Stromal cell of bone marrow (primary cell): Measurements from ENCODE around the gene DNAJC1.
"Not testable (repeated sequence)": the region's sequence is repeated elsewhere in the genome, so short reads cannot be mapped to it uniquely, and the experiment has no call there.

ENCODE experiments used
- DNase-seq: peaks from one replicate; pipeline ENCODE4 v3.0.0-alpha.2; 2012; ENCODE audit warnings: low read depth

Gene DNAJC1

GRCh38 chr10:21904930-21905329, 98.6 kb downstream of the DNAJC1 start:
- DNase-seq, result no peak

DNA sequence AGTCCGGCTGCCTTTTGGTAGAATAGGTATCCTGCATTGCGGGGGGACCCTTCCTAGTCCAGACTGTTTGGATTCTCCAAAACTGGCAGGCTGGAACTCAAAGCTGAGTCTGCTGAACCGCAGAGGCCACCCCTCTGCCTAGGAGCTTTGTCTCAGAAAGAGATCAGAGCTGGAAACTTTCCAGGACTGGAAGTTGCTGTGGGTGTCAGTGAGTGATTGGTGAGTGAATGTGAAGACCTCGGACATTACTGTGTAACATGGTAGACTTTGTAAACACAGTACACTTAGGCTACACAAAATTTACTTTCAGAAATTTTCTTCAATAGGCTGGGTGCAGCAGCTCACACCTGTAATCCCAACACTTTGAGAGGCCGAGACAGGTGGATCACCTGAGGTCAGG, 103.8 kb downstream of the DNAJC1 start:
- no peak for DNase-seq

- DNase-seq, result no peak
Measured at GRCh38 chr10:21895932-21896331, 107.6 kb downstream of the DNAJC1 start.

- no peak for DNase-seq
Measured at GRCh38 chr10:21894648-21895342, 108.7 kb downstream of the DNAJC1 start.

DNA sequence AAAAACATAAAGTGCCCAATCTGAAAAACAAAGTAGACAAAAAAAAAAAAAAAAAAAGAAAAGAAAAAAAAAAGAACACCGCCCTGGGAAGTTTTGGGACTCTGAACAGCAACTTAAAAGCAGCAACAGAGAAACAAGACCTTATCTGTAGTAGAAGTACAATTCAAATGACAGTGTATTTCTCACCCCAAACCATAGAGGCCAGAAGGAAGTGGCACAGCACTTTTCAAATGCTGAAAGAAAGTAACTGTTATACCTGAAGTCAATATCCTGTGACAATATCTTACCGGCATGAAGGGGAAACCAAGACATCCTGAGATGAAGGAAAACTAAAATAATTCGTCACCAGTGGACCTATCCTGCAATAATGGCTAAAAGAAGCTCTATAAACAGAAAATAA, 112.1 kb downstream of the DNAJC1 start:
- no peak for DNase-seq

- DNase-seq, result no peak
Measured at GRCh38 chr10:21889477-21890275, 113.9 kb downstream of the DNAJC1 start.

GRCh38 chr10:21888959-21889358, 114.6 kb downstream of the DNAJC1 start:
- DNase-seq, result no peak

- no peak for DNase-seq
Measured at GRCh38 chr10:21885940-21886339, 117.6 kb downstream of the DNAJC1 start.

GRCh38 chr10:21873198-21873597, 130.3 kb downstream of the DNAJC1 start:
- DNase-seq, result no peak

- DNase-seq, result not testable (repeated sequence)
Measured at GRCh38 chr10:21872771-21873170, 130.8 kb downstream of the DNAJC1 start.

- no peak for DNase-seq
Measured at GRCh38 chr10:21870849-21871248, 132.7 kb downstream of the DNAJC1 start.

DNA sequence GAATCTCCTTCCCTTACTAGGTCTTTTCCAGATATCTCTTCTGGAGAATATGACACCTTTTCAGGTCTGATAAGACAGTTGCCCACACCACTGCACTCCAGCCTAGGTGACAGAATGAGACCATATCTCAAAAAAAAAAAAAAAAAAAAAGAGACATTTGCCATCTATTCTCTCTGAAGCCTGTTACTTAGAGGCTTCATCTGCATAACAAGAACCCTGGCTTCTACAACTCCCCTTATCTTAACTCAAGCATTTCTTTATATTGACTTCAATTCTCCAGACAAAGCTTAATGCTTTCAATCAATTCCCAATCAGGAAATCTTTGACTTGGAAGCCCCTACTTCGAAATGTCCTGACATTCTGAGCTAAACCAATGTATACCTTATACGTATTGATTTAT, 134.4 kb downstream of the DNAJC1 start:
- not testable (repeated sequence) for DNase-seq

- DNase-seq, result no peak
Measured at GRCh38 chr10:21860718-21861117, 142.8 kb downstream of the DNAJC1 start.

DNA sequence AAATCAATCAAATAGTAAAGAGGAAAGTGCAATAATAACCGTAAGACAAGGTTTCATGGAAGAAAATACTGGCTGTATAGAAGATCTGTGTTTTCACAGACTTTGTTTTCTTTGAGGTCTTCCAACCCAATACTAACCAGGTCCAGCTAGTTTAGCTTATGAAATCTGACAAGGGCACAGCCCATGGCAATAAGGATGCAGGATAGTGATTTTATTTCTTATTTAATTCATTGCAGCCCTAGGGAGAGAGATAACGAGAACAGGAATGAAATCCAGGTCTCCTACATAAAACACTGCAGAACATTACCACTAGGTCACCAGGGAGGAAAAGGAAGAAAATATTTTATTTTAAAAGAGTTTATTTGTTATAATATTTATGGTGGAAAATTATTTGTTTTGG, 145.1 kb downstream of the DNAJC1 start:
- DNase-seq, result no peak

DNA sequence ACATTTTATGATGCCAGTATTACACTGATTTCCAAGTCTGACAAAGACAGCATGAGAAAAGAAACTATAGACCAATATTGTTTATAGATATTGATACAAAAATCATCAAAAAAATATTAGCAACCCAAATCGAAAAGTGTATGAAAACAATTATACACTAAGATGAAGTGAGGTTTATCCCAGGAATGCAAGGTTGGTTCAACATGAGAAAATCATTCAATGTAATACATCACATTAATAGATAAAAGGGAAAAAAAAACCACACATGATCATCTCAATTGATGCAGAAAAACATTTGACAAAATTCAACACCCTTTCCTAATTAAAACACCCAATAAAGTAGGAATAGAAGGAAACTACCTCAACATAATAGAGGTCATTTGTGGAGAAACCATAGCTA, 153.9 kb downstream of the DNAJC1 start:
- DNase-seq, result no peak

DNA sequence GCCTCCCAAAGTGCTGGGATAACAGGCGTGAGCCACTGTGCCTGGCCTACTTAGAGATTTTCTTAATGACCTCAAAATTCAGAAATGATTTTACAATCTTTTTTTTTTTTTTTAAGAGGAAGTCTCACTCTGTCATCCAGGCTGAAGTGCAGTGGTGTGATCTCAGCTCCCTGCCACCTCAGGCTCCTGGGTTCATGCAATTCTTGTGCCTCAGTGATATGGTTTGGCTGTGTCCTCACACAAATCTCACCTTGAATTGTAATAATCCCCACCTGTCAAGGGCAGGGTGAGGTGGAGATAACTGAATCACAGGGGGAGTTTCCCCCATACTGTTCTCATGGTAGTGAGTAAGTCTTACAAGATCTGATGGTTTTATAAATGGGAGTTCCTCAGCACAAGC, 159.9 kb downstream of the DNAJC1 start:
- DNase-seq, result no peak

- DNase-seq, result not testable (repeated sequence)
Measured at GRCh38 chr10:21841273-21841672, 162.3 kb downstream of the DNAJC1 start.

DNA sequence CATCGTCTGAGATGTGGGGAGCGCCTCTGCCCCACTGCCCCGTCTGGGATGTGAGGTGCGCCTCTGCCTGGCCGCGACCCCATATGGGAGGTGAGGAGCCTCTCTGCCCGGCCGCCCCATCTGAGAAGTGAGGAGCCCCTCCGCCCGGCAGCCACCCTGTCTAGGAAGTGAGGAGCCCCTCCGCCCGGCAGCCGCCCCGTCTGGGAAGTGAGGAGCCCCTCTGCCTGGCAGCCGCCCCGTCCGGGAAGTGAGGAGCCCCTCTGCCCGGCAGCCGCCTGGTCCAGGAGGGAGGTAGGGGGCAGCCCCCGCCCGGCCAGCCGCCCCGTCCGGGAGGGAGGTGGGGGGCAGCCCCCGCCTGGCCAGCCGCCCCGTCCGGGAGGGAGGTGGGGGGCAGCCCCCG, 166.0 kb downstream of the DNAJC1 start:
- DNase-seq, result not testable (repeated sequence)

DNA sequence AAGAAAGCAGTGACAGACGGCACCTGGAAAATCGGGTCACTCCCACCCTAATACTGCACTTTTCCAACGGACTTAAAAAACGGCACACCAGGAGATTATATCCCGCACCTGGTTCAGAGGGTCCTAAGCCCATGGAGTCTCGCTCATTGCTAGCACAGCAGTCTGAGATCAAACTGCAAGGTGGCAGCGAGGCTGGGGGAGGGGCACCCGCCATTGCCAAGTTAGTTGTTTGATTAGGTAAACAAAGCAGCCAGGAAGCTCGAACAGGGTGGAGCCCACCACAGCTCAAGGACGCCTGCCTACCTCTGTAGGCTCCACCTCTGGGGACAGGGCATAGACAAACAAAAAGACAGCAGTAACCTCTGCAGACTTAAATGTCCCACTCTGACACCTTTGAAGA, 169.0 kb downstream of the DNAJC1 start:
- DNase-seq, result not testable (repeated sequence)

DNA sequence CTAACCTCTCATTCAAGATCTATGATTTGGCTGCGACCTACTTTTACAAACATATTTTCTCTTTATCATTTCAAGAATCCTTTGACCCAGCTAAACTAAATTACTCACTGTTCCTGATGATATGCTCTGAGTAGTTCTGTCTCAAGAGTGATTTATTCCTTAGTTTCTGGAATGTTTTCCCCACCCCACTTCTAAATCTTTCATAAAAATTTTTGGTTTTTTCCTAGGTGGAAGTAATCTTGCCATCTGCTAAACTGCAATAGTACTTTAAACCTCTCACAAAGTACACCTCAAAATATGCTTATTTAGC, 170.8 kb downstream of the DNAJC1 start:
- DNase-seq, result no peak

GRCh38 chr10:21831986-21832820, 171.3 kb downstream of the DNAJC1 start:
- DNase-seq, result no peak

GRCh38 chr10:21830037-21830436, 173.5 kb downstream of the DNAJC1 start:
- no peak for DNase-seq

DNA sequence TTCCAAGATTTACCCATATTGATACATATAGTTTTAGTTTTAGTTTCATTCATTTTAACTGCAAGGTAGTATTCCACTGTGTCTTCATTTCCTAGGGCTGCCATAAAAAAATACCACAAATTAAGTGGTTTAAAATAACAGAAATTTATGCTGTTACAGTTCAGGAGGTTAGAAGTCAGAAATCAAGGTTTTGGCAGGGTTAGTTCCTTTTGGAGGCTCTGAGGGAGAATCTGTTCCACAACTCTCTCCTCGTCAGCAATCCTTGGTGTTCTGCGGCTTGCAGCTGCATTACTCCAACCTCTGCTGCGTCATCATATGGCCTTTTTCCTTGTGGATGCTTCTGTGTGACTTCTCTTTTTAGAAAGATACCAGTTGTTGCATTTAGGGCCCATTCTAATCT, 176.2 kb downstream of the DNAJC1 start:
- no peak for DNase-seq
